Measurements from ENCODE around the gene MKKS. TPM values are rescaled to one million over a fixed set of nuclear protein-coding genes. Genes with fewer than 3 reads are reported as not detected.

Gene MKKS
- total and polyA plus RNA-seq, 10 of the 15 experiments (the other 5 are each of a cell fraction or from before 2014, with no cell fraction given) = 4.3 to 17.9 (median 7.7) TPM

- TF ChIP-seq KDM1A (IDR thresholded peaks at IDR 0.05; ENCODE audit: borderline replicate concordance) (no peak), REST (IDR thresholded peaks at IDR 0.05; ENCODE audit: low read depth, low read length) (no peak), ZNF207 (IDR thresholded peaks at IDR 0.05; ENCODE audit: borderline replicate concordance) (no peak), HDGF (IDR thresholded peaks at IDR 0.05) (no peak)
Measured at GRCh38 chr20:10434467-10434831, 427 bp upstream of the MKKS start (continued).

- intact Hi-C loops (cut with micrococcal nuclease; ENCODE audit: unreplicated experiment) (loop anchor here (5.0 to 10.0 kb wide), 4 partner anchors 79 to 1102 kb away; no protein-coding TSS in a partner anchor), in situ Hi-C loops (cut with MboI) (no loop called here)
- ChIA-PET SMC1A (ENCODE audit: uncharacterized antibody, unreplicated experiment) (interaction anchor here (0.7 to 6.8 kb wide), 10 partner anchors 8 to 239 kb away, joined by 3 to 72 read pairs (median 4); no protein-coding TSS in a partner anchor), POLR2A (interaction anchor here (0.7 to 6.6 kb wide), 7 partner anchors 10 to 85 kb away, joined by 3 to 53 read pairs (median 8); no protein-coding TSS in a partner anchor), CTCF (interaction anchor here (0.6 to 6.4 kb wide), 4 partner anchors 8 to 380 kb away, joined by 4 to 52 read pairs (median 14); no protein-coding TSS in a partner anchor), RAD21 (ENCODE audit: unreplicated experiment) (interaction anchor here (1.4 to 5.0 kb wide), 4 partner anchors 20 to 92 kb away, joined by 3 to 47 read pairs (median 10); no protein-coding TSS in a partner anchor)
- H3K27me3 ChIP-seq (replicated peaks in 1 of 2; ENCODE audit: control insufficient read depth in 2 of 2, insufficient read depth in 2 of 2, low read length in 1 of 2) = no peaks in the 10 kb centered on the region
- peak overlapping the region; percentile 51 for H3K4me2 ChIP-seq (ENCODE audit: control insufficient read depth, insufficient read depth)
- ATAC-seq (no peak), DNase-seq (ENCODE audit: low read depth, low spot score) (no peak), FAIRE-seq (no peak)
- TF ChIP-seq NKRF (conservative IDR thresholded peaks at IDR 0.05) = 0 out of 2 replicates have a peak, but pooled peaks have one; percentile 18
- TF ChIP-seq MYC (IDR thresholded peaks at IDR 0.05; ENCODE audit: insufficient read depth, insufficient read length, insufficient replicate concordance, low read length, severe bottlenecking) = no peak
- H3K9ac ChIP-seq (ENCODE audit: control insufficient read depth, insufficient read depth, low read length) = peak overlapping the region; percentile 91; the same call in 1 of the 2 replicates
- H3K4me3 ChIP-seq = peak overlapping the region; percentile 97
- no peaks in the 10 kb centered on the region for H4K20me1 ChIP-seq (ENCODE audit: control insufficient read depth, insufficient read depth)
- H3K4me1 ChIP-seq (ENCODE audit: control insufficient read depth, insufficient read depth, low read length) = peaks cover 19% of the 10 kb centered on the region
- H3K79me2 ChIP-seq (ENCODE audit: control insufficient read depth, insufficient read depth, low read length) = peaks cover 35% of the 10 kb centered on the region
- WGBS (ENCODE audit: insufficient coverage, insufficient replicate concordance, low lambda C conversion rate, missing lambda C conversion rate) = 73% methylated on average over 30 of the region's 30 CpGs
- H2AFZ ChIP-seq (ENCODE audit: control insufficient read depth, low read depth, low read length) = peak overlapping the region; percentile 62
- H3K36me3 ChIP-seq (ENCODE audit: control insufficient read depth in 2 of 2, insufficient read depth in 2 of 2, low read length in 1 of 2) = no peaks in the 10 kb centered on the region
- no TSS peak for BruUV-seq (replicated peaks)
- H3K27ac ChIP-seq (ENCODE audit: control insufficient read depth, insufficient read depth) = peak overlapping the region; percentile 87; the same call in 1 of the 2 replicates
- H3K9me3 ChIP-seq (replicated peaks; ENCODE audit: control insufficient read depth, insufficient read depth, low read length) = no peaks in the 10 kb centered on the region
Measured at GRCh38 chr20:10433014-10433622, 904 bp downstream of the MKKS start.

Data from GM12878 (cell line).